HFF-Myc (cell line): Measurements from ENCODE around the gene MARK4.

Source experiments
- DNase-seq: peaks from one replicate; pipeline ENCODE4 v3.0.0-alpha.2; 2011; ENCODE audit warnings: low read depth; ENCODE audit errors: extremely low read depth
- H3K4me3 ChIP-seq: replicated peaks from 2 replicates; pipeline ENCODE4 v1.5.1; 2011; ENCODE audit warnings: low read depth, mild to moderate bottlenecking, control low read depth, low read length
- TF ChIP-seq, protein P1 (sequence below): IDR thresholded peaks from 2 replicates; pipeline ENCODE4 v1.5.1; 2012; ENCODE audit warnings: mild to moderate bottlenecking, low read depth, low read length, control low read depth; ENCODE audit errors: missing control alignments

Gene MARK4

DNA sequence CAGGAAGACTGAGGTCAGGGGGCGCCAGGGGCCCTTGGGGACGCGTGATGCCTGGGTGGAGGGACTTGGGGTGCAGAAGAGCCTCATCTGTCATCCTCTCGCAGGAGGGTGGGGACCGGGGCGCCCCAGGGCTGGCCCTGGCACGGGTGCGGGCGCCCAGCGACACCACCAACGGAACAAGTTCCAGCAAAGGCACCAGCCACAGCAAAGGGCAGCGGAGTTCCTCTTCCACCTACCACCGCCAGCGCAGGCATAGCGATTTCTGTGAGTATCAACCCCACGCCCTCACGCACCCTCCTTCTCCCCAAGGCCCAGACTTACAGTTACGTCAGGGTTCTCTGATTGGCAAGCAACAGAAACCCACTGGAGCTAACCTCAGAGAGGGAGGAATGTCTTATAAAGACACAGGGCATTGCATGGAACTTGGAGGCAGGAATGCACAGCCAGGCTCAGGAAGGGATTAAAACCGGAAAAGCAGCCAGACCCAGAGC is 29.4 kb downstream of the MARK4 start:
- DNase-seq, result no peak
- H3K4me3 ChIP-seq, result no peak overlapping the region
- TF ChIP-seq, protein P1, sequence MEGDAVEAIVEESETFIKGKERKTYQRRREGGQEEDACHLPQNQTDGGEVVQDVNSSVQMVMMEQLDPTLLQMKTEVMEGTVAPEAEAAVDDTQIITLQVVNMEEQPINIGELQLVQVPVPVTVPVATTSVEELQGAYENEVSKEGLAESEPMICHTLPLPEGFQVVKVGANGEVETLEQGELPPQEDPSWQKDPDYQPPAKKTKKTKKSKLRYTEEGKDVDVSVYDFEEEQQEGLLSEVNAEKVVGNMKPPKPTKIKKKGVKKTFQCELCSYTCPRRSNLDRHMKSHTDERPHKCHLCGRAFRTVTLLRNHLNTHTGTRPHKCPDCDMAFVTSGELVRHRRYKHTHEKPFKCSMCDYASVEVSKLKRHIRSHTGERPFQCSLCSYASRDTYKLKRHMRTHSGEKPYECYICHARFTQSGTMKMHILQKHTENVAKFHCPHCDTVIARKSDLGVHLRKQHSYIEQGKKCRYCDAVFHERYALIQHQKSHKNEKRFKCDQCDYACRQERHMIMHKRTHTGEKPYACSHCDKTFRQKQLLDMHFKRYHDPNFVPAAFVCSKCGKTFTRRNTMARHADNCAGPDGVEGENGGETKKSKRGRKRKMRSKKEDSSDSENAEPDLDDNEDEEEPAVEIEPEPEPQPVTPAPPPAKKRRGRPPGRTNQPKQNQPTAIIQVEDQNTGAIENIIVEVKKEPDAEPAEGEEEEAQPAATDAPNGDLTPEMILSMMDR, result no peak

DNA sequence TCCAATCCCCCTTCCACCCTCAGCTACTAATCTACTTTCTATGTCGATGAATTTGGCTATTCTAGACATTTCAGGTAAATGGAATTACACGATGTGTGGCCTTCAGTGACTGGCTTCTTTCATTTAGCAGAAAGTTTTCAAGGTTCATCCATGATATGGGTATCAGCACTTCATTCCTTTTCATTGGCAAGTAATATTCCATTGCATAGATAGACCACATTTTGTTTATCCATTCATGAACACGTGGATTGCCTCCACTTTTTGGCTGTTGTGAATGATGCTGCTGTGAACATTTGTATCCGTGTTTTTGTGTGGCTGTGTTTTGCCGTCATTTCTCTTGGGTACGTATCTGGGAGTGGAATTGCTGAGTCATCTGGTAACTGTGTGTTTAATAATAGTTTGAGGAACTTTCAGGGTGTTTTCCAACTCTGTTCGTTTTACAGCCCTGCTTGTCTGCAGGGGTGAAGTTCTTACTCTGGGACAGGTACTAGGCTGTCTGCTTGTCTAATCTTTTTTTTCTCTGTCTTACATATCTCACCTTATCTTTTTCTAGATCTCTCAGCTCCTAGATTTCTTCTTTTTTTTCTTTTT is 32.5 kb downstream of the MARK4 start:
- TF ChIP-seq, protein P1, result no peak
- H3K4me3 ChIP-seq, result no peak overlapping the region
- DNase-seq, result no peak

- DNase-seq, result no peak
- H3K4me3 ChIP-seq, result no peak overlapping the region
- TF ChIP-seq, protein P1, result no peak
Observed at GRCh38 chr19:45290381-45290931, 39.4 kb downstream of the MARK4 start.

GRCh38 chr19:45291834-45292233 is 40.8 kb downstream of the MARK4 start:
- DNase-seq, result no peak
- H3K4me3 ChIP-seq, result no peak overlapping the region
- TF ChIP-seq, protein P1, result no peak

- H3K4me3 ChIP-seq, result no peak overlapping the region
- no peak for DNase-seq
- TF ChIP-seq, protein P1, result no peak
Observed at GRCh38 chr19:45293682-45294081, 42.6 kb downstream of the MARK4 start.

- H3K4me3 ChIP-seq, result no peak overlapping the region
- no peak for DNase-seq
- TF ChIP-seq, protein P1, result no peak
Observed at GRCh38 chr19:45294291-45295029, 43.4 kb downstream of the MARK4 start.
